ENCODE results near the gene PLEKHH1. TPM values are rescaled to one million over a fixed set of nuclear protein-coding genes. Genes with fewer than 3 reads are reported as not detected.
A peak's percentile ranks its signal among the peaks of the same experiment; 100 is the strongest.

PLEKHH1 gene
- total and polyA plus RNA-seq, 2 experiments from 2014 or later = 14.7 to 33.9 TPM

GRCh38 chr14:67557118-67557517 is 24.0 kb downstream of the PLEKHH1 start:
- H3K9me3 Mint-ChIP-seq = no peaks in the 10 kb centered on the region; the same call in 2 of the 3 replicates
- no peaks in the 10 kb centered on the region for H4K20me1 ChIP-seq (replicated peaks; ENCODE audit: insufficient read depth)
- H3K27ac ChIP-seq (ENCODE audit: low read depth) = no peak overlapping the region
- H3K4me2 ChIP-seq = no peak overlapping the region
- no peaks in the 10 kb centered on the region for H3K4me1 ChIP-seq (ENCODE audit: insufficient read depth)
- peaks cover 10% of the 10 kb centered on the region for H3K4me1 Mint-ChIP-seq
- 0 out of 2 replicates have a peak, but pooled peaks cover 6% of the 10 kb centered on the region for H3K36me3 ChIP-seq (ENCODE audit: insufficient read depth)
- no peak overlapping the region for H3K4me3 ChIP-seq
- H3F3A ChIP-seq (replicated peaks; ENCODE audit: low read depth) = no peaks in the 10 kb centered on the region
- DNase-seq (ENCODE audit: low spot score) = peak; percentile 31
- H3K9me2 ChIP-seq (ENCODE audit: insufficient read depth) = no peaks in the 10 kb centered on the region
- H3K27ac Mint-ChIP-seq = no peak overlapping the region
- H3K27me3 Mint-ChIP-seq (ENCODE audit: insufficient read depth, low read depth, poor library complexity) = peaks cover 4% of the 10 kb centered on the region
- no peak for ATAC-seq
- no peak overlapping the region; the same call in 2 of the 3 replicates for H3K4me3 Mint-ChIP-seq
- H3K27me3 ChIP-seq (ENCODE audit: insufficient read depth) = no peaks in the 10 kb centered on the region
- TF ChIP-seq POLR2AphosphoS5 (IDR thresholded peaks at IDR 0.05; ENCODE audit: low read depth) (no peak), CREB1 (CRISPR knock-in tag; IDR thresholded peaks at IDR 0.05; ENCODE audit: low read depth) (no peak), NANOG (IDR thresholded peaks at IDR 0.05; ENCODE audit: borderline replicate concordance) (no peak), ZNF331 (CRISPR knock-in tag; IDR thresholded peaks at IDR 0.05; ENCODE audit: low read depth) (no peak), JUNB (IDR thresholded peaks at IDR 0.05; ENCODE audit: unreplicated experiment) (no peak), ZNF114 (CRISPR knock-in tag; IDR thresholded peaks at IDR 0.05) (no peak)
- TF ChIP-seq, protein P1, sequence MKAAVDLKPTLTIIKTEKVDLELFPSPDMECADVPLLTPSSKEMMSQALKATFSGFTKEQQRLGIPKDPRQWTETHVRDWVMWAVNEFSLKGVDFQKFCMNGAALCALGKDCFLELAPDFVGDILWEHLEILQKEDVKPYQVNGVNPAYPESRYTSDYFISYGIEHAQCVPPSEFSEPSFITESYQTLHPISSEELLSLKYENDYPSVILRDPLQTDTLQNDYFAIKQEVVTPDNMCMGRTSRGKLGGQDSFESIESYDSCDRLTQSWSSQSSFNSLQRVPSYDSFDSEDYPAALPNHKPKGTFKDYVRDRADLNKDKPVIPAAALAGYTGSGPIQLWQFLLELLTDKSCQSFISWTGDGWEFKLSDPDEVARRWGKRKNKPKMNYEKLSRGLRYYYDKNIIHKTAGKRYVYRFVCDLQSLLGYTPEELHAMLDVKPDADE (IDR thresholded peaks at IDR 0.05) = no peak
- no peaks in the 10 kb centered on the region for H3K79me2 ChIP-seq (replicated peaks; ENCODE audit: insufficient read depth)
- H3K36me3 Mint-ChIP-seq (ENCODE audit: low read depth) = peaks cover 33% of the 10 kb centered on the region
- H2AFZ ChIP-seq = no peak overlapping the region

DNA sequence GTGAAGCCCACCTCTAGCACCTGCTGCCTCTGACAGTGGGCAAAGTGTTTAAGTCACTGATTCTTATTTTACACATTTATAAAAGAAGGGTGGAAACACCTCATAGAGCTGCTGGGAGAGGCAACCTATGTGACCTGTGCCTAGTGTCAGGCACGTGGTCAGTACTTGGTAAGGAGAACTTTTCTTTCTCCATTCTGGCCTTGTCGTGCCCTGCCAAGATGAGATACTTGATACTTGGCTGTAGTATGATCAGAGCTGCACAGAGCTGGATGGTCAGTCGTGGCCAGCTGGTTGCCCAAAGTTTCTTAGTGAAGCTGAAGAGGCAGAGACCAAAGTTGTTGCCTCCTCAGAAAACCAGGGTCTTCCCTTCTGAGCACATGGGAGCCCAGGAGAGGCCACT is 24.6 kb downstream of the PLEKHH1 start:
- H2AFZ ChIP-seq = no peak overlapping the region
- H3K4me1 ChIP-seq (ENCODE audit: insufficient read depth) = no peaks in the 10 kb centered on the region
- Mint-ChIP-seq H3K4me1 (peaks cover 10% of the 10 kb centered on the region), H3K9me3 (no peaks in the 10 kb centered on the region; the same call in 2 of the 3 replicates), H3K27me3 (ENCODE audit: insufficient read depth, low read depth, poor library complexity) (peaks cover 4% of the 10 kb centered on the region), H3K4me3 (no peak overlapping the region), H3K36me3 (ENCODE audit: low read depth) (peaks cover 33% of the 10 kb centered on the region), H3K27ac (no peak overlapping the region; the same call in none of the 2 replicates)
- DNase-seq (ENCODE audit: low spot score) (no peak), ATAC-seq (no peak)
- 0 out of 2 replicates have a peak, but pooled peaks cover 6% of the 10 kb centered on the region for H3K36me3 ChIP-seq (ENCODE audit: insufficient read depth)
- no peak overlapping the region for H3K27ac ChIP-seq (ENCODE audit: low read depth)
- TF ChIP-seq ZNF331 (CRISPR knock-in tag; IDR thresholded peaks at IDR 0.05; ENCODE audit: low read depth) (no peak), ZNF462 (CRISPR knock-in tag; IDR thresholded peaks at IDR 0.05) (no peak), JUNB (IDR thresholded peaks at IDR 0.05; ENCODE audit: unreplicated experiment) (no peak), EZH2 (IDR thresholded peaks at IDR 0.05; ENCODE audit: low read depth, unreplicated experiment) (no peak), POLR2AphosphoS5 (IDR thresholded peaks at IDR 0.05; ENCODE audit: low read depth) (no peak), ZNF114 (CRISPR knock-in tag; IDR thresholded peaks at IDR 0.05) (no peak)
- TF ChIP-seq, protein P2, sequence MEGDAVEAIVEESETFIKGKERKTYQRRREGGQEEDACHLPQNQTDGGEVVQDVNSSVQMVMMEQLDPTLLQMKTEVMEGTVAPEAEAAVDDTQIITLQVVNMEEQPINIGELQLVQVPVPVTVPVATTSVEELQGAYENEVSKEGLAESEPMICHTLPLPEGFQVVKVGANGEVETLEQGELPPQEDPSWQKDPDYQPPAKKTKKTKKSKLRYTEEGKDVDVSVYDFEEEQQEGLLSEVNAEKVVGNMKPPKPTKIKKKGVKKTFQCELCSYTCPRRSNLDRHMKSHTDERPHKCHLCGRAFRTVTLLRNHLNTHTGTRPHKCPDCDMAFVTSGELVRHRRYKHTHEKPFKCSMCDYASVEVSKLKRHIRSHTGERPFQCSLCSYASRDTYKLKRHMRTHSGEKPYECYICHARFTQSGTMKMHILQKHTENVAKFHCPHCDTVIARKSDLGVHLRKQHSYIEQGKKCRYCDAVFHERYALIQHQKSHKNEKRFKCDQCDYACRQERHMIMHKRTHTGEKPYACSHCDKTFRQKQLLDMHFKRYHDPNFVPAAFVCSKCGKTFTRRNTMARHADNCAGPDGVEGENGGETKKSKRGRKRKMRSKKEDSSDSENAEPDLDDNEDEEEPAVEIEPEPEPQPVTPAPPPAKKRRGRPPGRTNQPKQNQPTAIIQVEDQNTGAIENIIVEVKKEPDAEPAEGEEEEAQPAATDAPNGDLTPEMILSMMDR (conservative IDR thresholded peaks at IDR 0.05; ENCODE audit: low read depth in 2 of 2) = no peak
- TF ChIP-seq, protein P1 (IDR thresholded peaks at IDR 0.05) = no peak
- no peaks in the 10 kb centered on the region for H3K79me2 ChIP-seq (replicated peaks; ENCODE audit: insufficient read depth)
- no peak overlapping the region for H3K4me2 ChIP-seq
- H3K4me3 ChIP-seq = no peak overlapping the region
- no peaks in the 10 kb centered on the region for H4K20me1 ChIP-seq (replicated peaks; ENCODE audit: insufficient read depth)
- no peaks in the 10 kb centered on the region for H3K9me2 ChIP-seq (ENCODE audit: insufficient read depth)
- no peaks in the 10 kb centered on the region for H3K27me3 ChIP-seq (ENCODE audit: insufficient read depth)
- no peaks in the 10 kb centered on the region for H3F3A ChIP-seq (replicated peaks; ENCODE audit: low read depth)

Measured in GM23338 (cell line).